ENCODE measurements around the gene DPP8. TPM values are rescaled to one million over a fixed set of nuclear protein-coding genes. Genes with fewer than 3 reads are reported as not detected.

The DPP8 gene
- total and polyA plus RNA-seq, 10 of the 15 experiments (the other 5 are each of a cell fraction or from before 2014, with no cell fraction given) = 12.0 to 30.6 (median 24.3) TPM

GRCh38 chr15:65509321-65509720, 8.2 kb downstream of the DPP8 start:
- no TSS peak for BruUV-seq (replicated peaks)
- intact Hi-C loops (cut with micrococcal nuclease; ENCODE audit: unreplicated experiment) (no loop called here), in situ Hi-C loops (cut with MboI) (no loop called here)
- ChIA-PET SMC1A (ENCODE audit: uncharacterized antibody, unreplicated experiment) (interaction anchor here (1.6 kb wide), 1 partner anchor 19 kb away, joined by 4 read pairs; no protein-coding TSS in a partner anchor), CTCF (interaction anchor here (1.1 kb wide), 1 partner anchor 10 kb away, joined by 3 read pairs; no protein-coding TSS in a partner anchor), POLR2A (interaction anchor here (0.6 kb wide), 2 partner anchors 8 to 25 kb away, joined by 3 to 7 read pairs; no protein-coding TSS in a partner anchor), RAD21 (ENCODE audit: unreplicated experiment) (no interaction called here)
- 67% methylated on average over 2 of the region's 2 CpGs for WGBS (ENCODE audit: insufficient coverage, insufficient replicate concordance, low lambda C conversion rate, missing lambda C conversion rate)
- no peak for DNase-seq (ENCODE audit: low read depth, low spot score)
- TF ChIP-seq USF2 (IDR thresholded peaks at IDR 0.05; ENCODE audit: borderline replicate concordance, low read depth, low read length) (no peak), RFX5 (IDR thresholded peaks at IDR 0.05; ENCODE audit: low read depth, low read length) (no peak), RELA (IDR thresholded peaks at IDR 0.05; ENCODE audit: borderline replicate concordance, partially characterized antibody) (no peak), ZNF207 (IDR thresholded peaks at IDR 0.05; ENCODE audit: borderline replicate concordance) (no peak), ZBTB33 (IDR thresholded peaks at IDR 0.05) (no peak)
- no peak for FAIRE-seq
- no peak overlapping the region for H3K9ac ChIP-seq (ENCODE audit: control insufficient read depth, insufficient read depth, low read length)
- no peaks in the 10 kb centered on the region for H4K20me1 ChIP-seq (ENCODE audit: control insufficient read depth, insufficient read depth)
- no peaks in the 10 kb centered on the region for H3K27me3 ChIP-seq (replicated peaks in 1 of 2; ENCODE audit: control insufficient read depth in 2 of 2, insufficient read depth in 2 of 2, low read length in 1 of 2)
- no peak overlapping the region for H3K27ac ChIP-seq (ENCODE audit: control insufficient read depth, insufficient read depth)
- H3K79me2 ChIP-seq (ENCODE audit: control insufficient read depth, insufficient read depth, low read length) = peaks cover 7% of the 10 kb centered on the region
- H3K4me2 ChIP-seq (ENCODE audit: control insufficient read depth, insufficient read depth) = no peak overlapping the region
- no peak for ATAC-seq
- H3K36me3 ChIP-seq (ENCODE audit: control insufficient read depth in 2 of 2, insufficient read depth in 2 of 2, low read length in 1 of 2) = peaks cover 0 to 16% of the 10 kb centered on the region in 2 experiments; a peak in 2 of 4 replicates
- no peak overlapping the region for H2AFZ ChIP-seq (ENCODE audit: control insufficient read depth, low read depth, low read length)
- no peak overlapping the region for H3K4me3 ChIP-seq
- no peaks in the 10 kb centered on the region; the same call in 1 of the 2 replicates for H3K4me1 ChIP-seq (ENCODE audit: control insufficient read depth, insufficient read depth, low read length)
- no peaks in the 10 kb centered on the region for H3K9me3 ChIP-seq (replicated peaks; ENCODE audit: control insufficient read depth, insufficient read depth, low read length)
